Caki2 (cell line): ENCODE data around the gene LMBR1. TPM values are rescaled to one million over a fixed set of nuclear protein-coding genes. Genes with fewer than 3 reads are reported as not detected.

Experiments used
- DNase-seq: peaks from one replicate; pipeline ENCODE4 v3.0.0-alpha.2; 2015; ENCODE audit warnings: low read depth
- in situ Hi-C: cut with HindIII; loops from 2 replicates; pipeline ENCODE4 v1.10.0; 2016; ENCODE audit warnings: low sequenced_read_pairs, low pct_unique_long_range_greater_than_20kb, mixed read lengths
- total RNA-seq: library from RNA; depleted of rRNA; stranded (reverse); fragments of >200 nt; shearing (Covaris generic); gene quantifications from 2 replicates; pipeline ENCODE4 v1.2.3, GENCODE V29; 2014; ENCODE audit warnings: low replicate concordance

Gene LMBR1
- total RNA-seq, 1 experiment from 2014 or later: 78.3 TPM

GRCh38 chr7:156780724-156781455 lies 112.1 kb downstream of the LMBR1 start:
- in situ Hi-C loops: no loop called here
- DNase-seq: no peak

GRCh38 chr7:156778668-156779067 lies 114.3 kb downstream of the LMBR1 start:
- in situ Hi-C loops: no loop called here
- DNase-seq: no peak

- no peak for DNase-seq
- in situ Hi-C loops: no loop called here
Observed at GRCh38 chr7:156778201-156778600, 114.8 kb downstream of the LMBR1 start.

GRCh38 chr7:156777364-156778069 lies 115.5 kb downstream of the LMBR1 start:
- DNase-seq: no peak
- in situ Hi-C loops: no loop called here

GRCh38 chr7:156776527-156776926 lies 116.5 kb downstream of the LMBR1 start:
- DNase-seq: no peak
- in situ Hi-C loops: no loop called here

- DNase-seq: no peak
- in situ Hi-C loops: no loop called here
Observed at GRCh38 chr7:156773966-156774365, 119.0 kb downstream of the LMBR1 start.

- in situ Hi-C loops: no loop called here
- no peak for DNase-seq
Observed at GRCh38 chr7:156772725-156773124, 120.3 kb downstream of the LMBR1 start.

- no peak for DNase-seq
- in situ Hi-C loops: no loop called here
Observed at GRCh38 chr7:156768698-156769472, 124.1 kb downstream of the LMBR1 start.

- DNase-seq: no peak
- in situ Hi-C loops: no loop called here
Observed at GRCh38 chr7:156766666-156767065, 126.3 kb downstream of the LMBR1 start.

GRCh38 chr7:156765901-156766656 lies 126.9 kb downstream of the LMBR1 start:
- DNase-seq: no peak
- in situ Hi-C loops: no loop called here

GRCh38 chr7:156764766-156765165 lies 128.2 kb downstream of the LMBR1 start:
- no peak for DNase-seq
- in situ Hi-C loops: no loop called here

GRCh38 chr7:156764016-156764669 lies 128.8 kb downstream of the LMBR1 start:
- in situ Hi-C loops: no loop called here
- peak; percentile 32 for DNase-seq

- no peak for DNase-seq
- in situ Hi-C loops: no loop called here
Observed at GRCh38 chr7:156759579-156760202, 133.3 kb downstream of the LMBR1 start.

- DNase-seq: no peak
- in situ Hi-C loops: no loop called here
Observed at GRCh38 chr7:156759143-156759542, 133.8 kb downstream of the LMBR1 start.

- in situ Hi-C loops: no loop called here
Observed at GRCh38 chr7:156754201-156754600, 138.8 kb downstream of the LMBR1 start.

GRCh38 chr7:156753630-156754029 lies 139.4 kb downstream of the LMBR1 start:
- DNase-seq: no peak
- in situ Hi-C loops: no loop called here

More at GRCh38 chr7:156754201-156754600, 138.8 kb downstream of the LMBR1 start:
- no peak for DNase-seq

- DNase-seq: no peak
- in situ Hi-C loops: no loop called here
Observed at GRCh38 chr7:156753229-156753560, 139.8 kb downstream of the LMBR1 start.
